HS-5 (cell line): ENCODE data around the gene RAX.
"Not testable (repeated sequence)": the region's sequence is repeated elsewhere in the genome, so short reads cannot be mapped to it uniquely, and the experiment has no call there.

ENCODE experiments used
- DNase-seq: peaks from one replicate; pipeline ENCODE4 v3.0.0-alpha.2; 2012; ENCODE audit warnings: low read depth

Gene RAX

DNA sequence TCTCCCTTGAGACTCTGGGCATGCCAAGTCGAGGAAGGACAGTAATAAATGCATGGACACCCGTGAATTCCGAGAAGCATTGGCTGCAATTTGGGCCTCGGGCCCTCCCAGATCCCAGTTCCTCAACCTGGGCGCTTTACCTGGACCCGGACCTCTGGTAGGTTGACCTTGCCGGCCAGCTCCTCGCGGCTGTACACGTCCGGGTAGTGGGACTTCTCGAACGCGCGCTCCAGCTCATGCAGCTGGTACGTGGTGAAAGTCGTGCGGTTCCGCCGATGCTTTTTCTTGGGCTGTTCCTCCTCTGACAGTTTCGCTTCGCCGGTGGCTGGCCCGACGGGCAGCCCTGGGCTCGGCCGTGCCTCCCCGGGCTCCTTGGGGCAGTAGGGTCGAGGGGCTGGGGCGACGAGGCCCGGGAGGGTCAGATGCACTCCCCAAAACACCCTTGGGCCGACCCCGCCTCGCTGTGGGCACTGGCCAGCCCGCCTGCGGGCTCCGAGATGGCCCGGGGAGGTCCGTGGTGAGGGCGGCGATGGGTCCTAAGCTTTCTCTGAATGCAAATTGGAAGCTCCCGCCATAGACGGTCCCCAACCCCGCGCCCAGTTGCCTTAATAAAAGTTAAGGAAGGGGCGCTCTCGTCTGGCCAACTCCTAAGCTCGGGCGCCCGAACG, 899 bp downstream of the RAX start:
- DNase-seq: no peak

DNA sequence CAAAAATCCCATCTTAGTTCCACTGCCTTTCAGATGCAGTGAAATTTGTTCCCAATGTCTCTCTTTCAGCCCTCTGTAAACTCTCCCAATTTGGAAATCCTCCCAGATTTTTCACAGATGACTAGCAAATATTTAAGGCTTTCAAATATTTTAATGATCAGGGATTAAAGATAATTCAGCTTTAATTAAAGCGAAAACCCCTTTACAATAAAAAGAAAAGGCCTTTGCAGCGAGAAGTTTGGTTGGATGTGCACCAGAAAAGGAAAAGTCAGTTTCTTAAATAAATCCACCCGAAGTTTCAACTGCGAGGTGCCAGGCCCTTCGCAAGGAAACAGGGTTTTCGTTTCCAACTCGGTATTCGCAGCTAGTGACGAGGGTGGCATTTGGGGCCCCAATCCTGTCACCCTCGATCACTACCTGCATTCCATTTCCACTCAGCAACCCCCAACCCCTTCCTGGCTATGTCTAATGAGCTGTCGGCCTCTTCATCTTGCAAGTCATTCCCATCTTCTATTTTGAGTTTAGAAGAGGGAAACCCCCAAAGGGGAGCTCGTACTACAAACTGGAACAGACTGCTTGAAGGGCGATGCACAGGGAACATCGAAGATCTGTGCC, 1.5 kb downstream of the RAX start:
- no peak for DNase-seq

- DNase-seq: no peak
Measured at GRCh38 chr18:59270689-59271257, 2.5 kb downstream of the RAX start.

DNA sequence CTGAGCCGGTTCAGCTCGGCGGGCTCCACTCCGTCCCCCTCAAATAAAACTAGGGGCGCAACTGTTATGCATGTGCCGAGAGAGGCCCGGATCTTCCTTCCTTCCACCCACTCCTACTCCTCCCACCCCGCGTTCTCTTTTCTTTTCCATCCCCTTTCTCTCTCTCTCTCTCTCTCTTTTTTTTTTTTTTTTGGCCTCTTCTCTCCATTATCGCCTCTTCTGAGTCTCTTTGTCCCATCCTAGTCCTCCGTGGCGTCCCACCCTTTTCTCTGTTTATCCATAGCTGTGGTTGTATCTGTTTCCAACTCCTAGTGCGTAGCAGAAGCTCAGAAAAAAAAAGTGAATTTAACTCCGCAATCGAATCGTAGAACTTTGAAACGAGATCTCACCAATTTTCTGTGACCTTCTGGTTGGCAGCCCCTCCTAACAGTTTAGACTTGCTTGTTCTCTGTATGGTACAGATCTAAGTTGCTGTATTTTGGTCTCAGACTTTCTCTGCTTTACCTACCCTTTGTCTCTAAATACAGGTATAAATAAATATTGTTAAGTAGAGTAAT, 3.6 kb downstream of the RAX start:
- no peak for DNase-seq

DNA sequence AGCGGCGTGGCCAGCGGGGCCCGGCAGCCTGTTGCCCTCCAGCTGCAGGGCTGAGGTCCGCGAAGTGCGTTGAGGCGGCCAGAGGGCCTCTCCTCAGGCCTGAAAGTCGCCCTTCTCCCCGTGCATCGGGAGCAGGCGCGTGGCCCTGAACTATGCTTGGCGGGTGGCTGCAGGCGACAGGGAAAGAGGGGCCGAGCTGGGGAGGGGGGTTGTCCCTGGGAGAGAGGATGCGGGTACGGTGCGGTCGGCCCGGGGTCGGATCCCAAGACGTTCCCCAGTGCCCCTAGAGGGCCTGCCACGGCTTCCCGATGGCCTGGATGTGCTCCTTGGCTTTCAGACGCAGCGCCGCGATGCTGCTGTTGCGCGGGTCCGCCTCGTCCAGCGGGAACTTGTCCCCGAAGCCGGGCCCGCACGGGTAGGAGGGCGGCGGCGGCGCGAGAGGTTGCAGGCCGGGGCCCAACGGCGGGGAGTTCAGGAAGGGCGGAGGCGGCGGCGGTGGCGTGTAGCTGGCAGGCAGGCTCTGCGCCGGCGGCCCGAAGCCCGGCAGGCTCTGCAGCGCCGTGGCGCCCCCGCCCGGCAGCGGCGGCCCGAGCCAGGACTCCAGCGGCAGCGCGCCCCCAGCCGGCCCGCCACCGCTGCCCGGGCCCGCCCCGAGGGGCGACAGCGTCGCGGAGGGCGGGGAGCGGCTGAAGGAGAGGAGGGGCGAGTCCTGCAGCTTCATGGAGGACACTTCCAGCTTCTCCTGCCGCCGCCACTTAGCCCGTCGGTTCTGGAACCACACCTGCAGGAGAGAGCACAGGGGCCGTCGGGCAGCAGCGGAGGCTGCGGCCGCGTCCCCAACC, 4.3 kb downstream of the RAX start:
- no peak for DNase-seq

- DNase-seq: no peak
Measured at GRCh38 chr18:59268127-59268720, 5.0 kb downstream of the RAX start.

- no peak for DNase-seq
Measured at GRCh38 chr18:59267503-59268126, 5.6 kb downstream of the RAX start.

- no peak for DNase-seq
Measured at GRCh38 chr18:59266886-59267502, 6.3 kb downstream of the RAX start.

GRCh38 chr18:59266459-59266858, 6.8 kb downstream of the RAX start:
- DNase-seq: no peak

GRCh38 chr18:59265974-59266369, 7.3 kb downstream of the RAX start:
- no peak for DNase-seq

- DNase-seq: no peak
Measured at GRCh38 chr18:59265246-59265973, 7.8 kb downstream of the RAX start.

- no peak for DNase-seq
Measured at GRCh38 chr18:59264651-59265245, 8.5 kb downstream of the RAX start.

GRCh38 chr18:59264121-59264571, 9.1 kb downstream of the RAX start:
- no peak for DNase-seq

DNA sequence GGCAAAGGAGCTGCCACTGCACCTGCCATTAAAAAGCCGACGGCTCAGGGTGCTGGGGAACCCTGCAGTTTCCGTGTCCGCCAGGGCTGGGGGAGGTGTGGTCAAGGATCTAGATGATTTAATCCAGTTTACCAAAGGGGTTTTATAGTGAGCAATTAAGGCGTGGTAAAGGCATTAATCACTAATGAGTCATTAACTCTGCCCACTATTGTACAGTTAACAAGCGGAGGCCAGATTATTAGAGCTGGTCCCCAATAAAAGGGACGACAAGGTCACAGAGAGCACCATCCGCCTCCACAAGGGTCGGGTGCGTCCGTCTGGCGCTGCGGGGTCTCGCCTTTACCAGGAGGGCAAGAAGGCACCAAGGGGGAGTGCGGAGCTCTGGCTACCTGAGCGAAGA, 9.6 kb downstream of the RAX start:
- DNase-seq: no peak

GRCh38 chr18:59262243-59262642, 11.0 kb downstream of the RAX start:
- DNase-seq: not testable (repeated sequence)

- DNase-seq: not testable (repeated sequence)
Measured at GRCh38 chr18:59261842-59262241, 11.4 kb downstream of the RAX start.

- not testable (repeated sequence) for DNase-seq
Measured at GRCh38 chr18:59255491-59255890, 17.8 kb downstream of the RAX start.

GRCh38 chr18:59249199-59249774, 24.0 kb downstream of the RAX start:
- peak; percentile 38 for DNase-seq

GRCh38 chr18:59246796-59247195, 26.5 kb downstream of the RAX start:
- no peak for DNase-seq

DNA sequence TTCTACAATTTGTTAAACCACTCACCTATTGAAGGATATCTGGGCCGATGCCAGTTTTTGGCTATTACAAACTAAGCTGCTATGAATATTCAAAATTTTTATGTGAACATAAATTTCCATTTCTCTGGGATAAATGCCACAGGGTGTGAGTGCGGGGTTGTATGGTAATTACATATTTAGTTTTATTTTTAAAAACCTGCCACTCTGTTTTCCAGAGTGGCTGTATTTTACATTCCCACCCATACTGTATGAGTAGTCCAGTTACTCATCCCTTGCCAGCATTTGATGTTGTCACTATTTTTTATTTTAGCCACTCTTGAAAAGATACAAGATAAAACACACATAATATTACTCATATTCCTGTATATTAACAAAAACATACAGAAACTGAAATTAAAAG, 30.3 kb downstream of the RAX start:
- DNase-seq: no peak
